PFSK-1 (cell line): ENCODE measurements around the gene FMNL1.

Source experiments
- FOXP2 ChIP-seq: optimal IDR thresholded peaks from 2 replicates; pipeline ENCODE3; 2011; ENCODE audit warnings: borderline replicate concordance, control low read depth, inconsistent platforms; ENCODE audit not compliant: insufficient read depth; ENCODE audit errors: extremely low read length, extremely low read depth
- POLR2AphosphoS5 ChIP-seq: IDR thresholded peaks from 2 replicates; pipeline ENCODE4 v1.6.1; 2012; ENCODE audit warnings: low read depth, mild to moderate bottlenecking, control low read depth, low read length, moderate library complexity
- SIN3A ChIP-seq: IDR thresholded peaks from 2 replicates; pipeline ENCODE4 v1.6.1; 2012; ENCODE audit warnings: mild to moderate bottlenecking, low read length, moderate library complexity, borderline replicate concordance; ENCODE audit not compliant: insufficient read depth
- TAF1 ChIP-seq: IDR thresholded peaks from 2 replicates; pipeline ENCODE4 v1.6.1; 2012; ENCODE audit warnings: low read length, control low read depth, borderline replicate concordance; ENCODE audit not compliant: insufficient read depth
- TF ChIP-seq, protein P1 (sequence below), 2 experiments: IDR thresholded peaks; 2 replicates each; pipeline versions ENCODE4 v1.6.1 to v1.8.0; 2011 to 2012; ENCODE audit warnings: low read depth in 2 of 2, low read length in 2 of 2, control low read depth in 1 of 2, inconsistent platforms in 1 of 2, mild to moderate bottlenecking in 1 of 2, moderate library complexity in 1 of 2; ENCODE audit not compliant: insufficient read depth in 1 of 2

Gene FMNL1

DNA sequence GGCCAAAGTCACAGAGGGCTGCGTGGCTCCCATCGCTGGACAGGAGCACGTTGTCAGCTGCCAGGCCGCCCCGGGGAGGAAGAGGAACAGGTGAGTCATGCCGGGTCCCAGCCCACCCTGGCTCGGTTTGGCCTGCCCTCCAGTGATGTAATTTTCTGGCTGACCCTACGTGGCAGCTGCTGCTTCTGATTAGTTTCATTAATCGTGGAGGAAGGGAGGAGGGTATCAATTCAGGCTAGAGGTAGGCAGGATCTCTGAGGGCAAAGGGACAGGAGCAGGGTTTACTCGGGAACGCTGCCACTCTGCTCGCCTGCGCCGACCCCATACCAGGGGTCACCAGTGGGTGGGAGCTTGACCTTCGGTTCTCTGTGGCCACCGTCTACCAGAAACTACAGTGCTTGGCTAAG lies 51.9 kb downstream of the FMNL1 start:
- TF ChIP-seq SIN3A = no peak
- no peak for TF ChIP-seq FOXP2
- TF ChIP-seq, protein P1, sequence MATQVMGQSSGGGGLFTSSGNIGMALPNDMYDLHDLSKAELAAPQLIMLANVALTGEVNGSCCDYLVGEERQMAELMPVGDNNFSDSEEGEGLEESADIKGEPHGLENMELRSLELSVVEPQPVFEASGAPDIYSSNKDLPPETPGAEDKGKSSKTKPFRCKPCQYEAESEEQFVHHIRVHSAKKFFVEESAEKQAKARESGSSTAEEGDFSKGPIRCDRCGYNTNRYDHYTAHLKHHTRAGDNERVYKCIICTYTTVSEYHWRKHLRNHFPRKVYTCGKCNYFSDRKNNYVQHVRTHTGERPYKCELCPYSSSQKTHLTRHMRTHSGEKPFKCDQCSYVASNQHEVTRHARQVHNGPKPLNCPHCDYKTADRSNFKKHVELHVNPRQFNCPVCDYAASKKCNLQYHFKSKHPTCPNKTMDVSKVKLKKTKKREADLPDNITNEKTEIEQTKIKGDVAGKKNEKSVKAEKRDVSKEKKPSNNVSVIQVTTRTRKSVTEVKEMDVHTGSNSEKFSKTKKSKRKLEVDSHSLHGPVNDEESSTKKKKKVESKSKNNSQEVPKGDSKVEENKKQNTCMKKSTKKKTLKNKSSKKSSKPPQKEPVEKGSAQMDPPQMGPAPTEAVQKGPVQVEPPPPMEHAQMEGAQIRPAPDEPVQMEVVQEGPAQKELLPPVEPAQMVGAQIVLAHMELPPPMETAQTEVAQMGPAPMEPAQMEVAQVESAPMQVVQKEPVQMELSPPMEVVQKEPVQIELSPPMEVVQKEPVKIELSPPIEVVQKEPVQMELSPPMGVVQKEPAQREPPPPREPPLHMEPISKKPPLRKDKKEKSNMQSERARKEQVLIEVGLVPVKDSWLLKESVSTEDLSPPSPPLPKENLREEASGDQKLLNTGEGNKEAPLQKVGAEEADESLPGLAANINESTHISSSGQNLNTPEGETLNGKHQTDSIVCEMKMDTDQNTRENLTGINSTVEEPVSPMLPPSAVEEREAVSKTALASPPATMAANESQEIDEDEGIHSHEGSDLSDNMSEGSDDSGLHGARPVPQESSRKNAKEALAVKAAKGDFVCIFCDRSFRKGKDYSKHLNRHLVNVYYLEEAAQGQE (IDR thresholded peaks at IDR 0.05; ENCODE audit: insufficient read depth in 1 of 2, low read depth in 2 of 2, low read length in 2 of 2) = no peak
- no peak for TF ChIP-seq TAF1
- no peak for TF ChIP-seq POLR2AphosphoS5

DNA sequence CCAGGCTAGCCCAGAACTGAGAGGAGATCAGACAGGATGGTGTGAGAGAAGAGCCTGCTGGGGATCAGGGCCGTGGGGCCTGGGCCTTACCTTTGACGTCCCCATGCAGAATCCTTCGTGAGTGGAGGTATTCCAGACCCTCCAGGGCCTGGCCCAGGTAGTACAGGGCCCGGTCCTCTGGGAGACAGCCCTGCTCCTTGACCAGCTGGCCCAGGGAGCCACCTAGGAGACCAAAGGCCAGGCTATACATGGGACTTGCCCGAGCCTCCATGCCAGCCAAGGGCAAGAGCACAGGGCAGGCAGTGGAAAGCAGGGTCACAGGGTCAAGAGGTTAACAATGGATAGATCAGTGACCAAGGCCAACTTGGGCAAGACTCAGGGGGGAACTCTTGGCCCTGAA lies 52.3 kb downstream of the FMNL1 start:
- TF ChIP-seq FOXP2 = no peak
- TF ChIP-seq, protein P1 (IDR thresholded peaks at IDR 0.05; ENCODE audit: insufficient read depth in 1 of 2, low read depth in 2 of 2, low read length in 2 of 2) = no peak

DNA sequence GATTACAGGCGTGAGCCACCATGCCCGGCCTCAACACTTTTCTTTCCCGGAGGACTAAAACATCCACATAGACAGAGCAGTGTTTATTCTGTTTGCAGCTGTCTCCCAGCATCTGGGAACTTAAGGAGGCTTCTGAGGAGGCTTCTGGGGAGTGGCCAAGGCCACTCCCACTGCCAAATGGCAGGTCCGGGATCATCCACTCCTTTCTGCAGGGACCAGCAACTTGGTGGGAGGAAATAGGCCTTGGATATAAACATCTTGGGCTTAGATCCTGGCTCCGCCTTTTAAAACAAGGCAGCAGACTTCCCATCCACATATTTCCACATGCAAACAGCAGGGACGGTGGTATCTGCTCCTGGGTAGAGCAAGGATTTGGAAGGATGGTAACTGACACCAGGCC lies 54.3 kb downstream of the FMNL1 start:
- TF ChIP-seq POLR2AphosphoS5 = no peak

DNA sequence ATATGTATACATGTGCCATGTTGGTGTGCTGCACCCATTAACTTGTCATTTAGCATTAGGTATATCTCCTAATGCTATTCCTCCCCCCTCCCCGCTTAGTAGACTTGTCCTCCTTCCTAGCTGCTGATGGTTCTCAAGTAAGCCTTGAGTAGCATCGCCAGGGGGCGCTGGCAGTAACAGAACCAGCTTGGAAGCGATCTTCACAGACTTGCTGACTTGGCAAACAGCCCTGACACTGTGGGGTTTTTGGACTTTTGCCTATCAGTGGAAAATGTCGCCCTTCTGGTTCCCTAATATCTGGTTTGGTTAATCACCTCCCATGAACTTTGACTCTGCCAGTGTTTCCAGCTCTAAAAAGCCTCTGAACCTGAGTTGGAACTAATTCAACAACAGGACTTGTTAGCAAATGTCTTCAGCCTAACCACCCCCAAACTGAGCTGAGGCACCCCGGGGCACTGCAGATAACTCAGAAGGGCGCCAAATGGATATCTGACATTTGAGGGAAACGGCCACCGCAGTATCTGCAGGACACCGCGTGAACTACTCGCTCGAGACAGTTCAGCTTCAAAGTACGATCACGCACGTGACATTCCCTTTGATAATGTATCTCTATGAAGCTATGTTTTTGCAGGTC lies 55.6 kb downstream of the FMNL1 start:
- TF ChIP-seq SIN3A (no peak), POLR2AphosphoS5 (no peak), FOXP2 (no peak), TAF1 (no peak)
- TF ChIP-seq, protein P1 (IDR thresholded peaks at IDR 0.05; ENCODE audit: insufficient read depth in 1 of 2, low read depth in 2 of 2, low read length in 2 of 2) = no peak

DNA sequence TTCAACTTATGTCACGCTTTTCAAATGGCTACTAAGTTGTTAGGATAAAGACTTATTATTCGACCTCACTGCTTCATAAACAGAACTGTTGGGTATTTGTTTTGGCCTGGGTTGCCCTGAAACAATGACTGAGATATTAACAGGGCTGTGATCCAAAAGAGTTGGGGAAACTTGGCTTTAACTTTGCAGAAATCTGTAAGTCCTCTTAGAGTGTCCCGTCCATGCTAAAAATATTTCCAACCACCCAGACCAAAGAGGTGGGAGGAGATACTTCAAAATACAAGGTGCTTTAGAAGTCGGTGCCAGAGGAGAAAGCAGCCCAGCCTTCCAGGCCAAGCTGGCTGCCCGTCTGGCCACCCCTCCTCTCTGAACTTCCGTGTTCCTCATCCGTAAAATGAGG lies 56.3 kb downstream of the FMNL1 start:
- TF ChIP-seq SIN3A = no peak
- TF ChIP-seq FOXP2 = no peak
- TF ChIP-seq, protein P1 (IDR thresholded peaks at IDR 0.05; ENCODE audit: insufficient read depth in 1 of 2, low read depth in 2 of 2, low read length in 2 of 2) = no peak
- no peak for TF ChIP-seq TAF1

DNA sequence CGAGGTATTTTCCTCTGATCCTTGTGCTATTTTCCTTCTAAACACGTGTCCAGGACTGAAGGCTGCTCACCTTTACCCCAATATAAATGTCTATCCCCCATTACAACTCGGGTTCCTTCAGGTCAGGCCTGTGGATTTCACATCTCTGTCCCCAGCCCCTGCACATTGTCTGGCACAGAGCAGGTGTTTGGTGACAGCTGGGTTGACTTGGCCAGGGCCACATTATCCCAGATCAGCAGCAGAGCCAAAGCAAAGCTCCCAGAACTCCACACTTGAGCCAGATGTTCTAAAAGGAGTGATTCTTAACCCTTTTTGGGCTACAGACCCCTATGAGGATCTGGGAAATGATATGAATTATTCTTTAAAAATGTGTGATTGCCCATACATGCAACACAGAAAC lies 58.2 kb downstream of the FMNL1 start:
- TF ChIP-seq, protein P1 (IDR thresholded peaks at IDR 0.05; ENCODE audit: insufficient read depth in 1 of 2, low read depth in 2 of 2, low read length in 2 of 2) = no peak
- TF ChIP-seq FOXP2 (no peak), SIN3A (no peak), POLR2AphosphoS5 (no peak), TAF1 (no peak)
